Stimulated activated CD8-positive, alpha-beta memory T cell treated with anti-CD3 and anti-CD28 coated beads, Interleukin-4, amount 100 ng/mL, for 1 hour (primary cell): ENCODE results near the gene SRPK2.

Experiments used
- DNase-seq, 2 donors: peaks; one replicate each; pipeline ENCODE4 v3.0.0-alpha.2; 2020; ENCODE audit warnings: low read depth in 2 of 2, low spot score in 1 of 2

The SRPK2 gene

DNA sequence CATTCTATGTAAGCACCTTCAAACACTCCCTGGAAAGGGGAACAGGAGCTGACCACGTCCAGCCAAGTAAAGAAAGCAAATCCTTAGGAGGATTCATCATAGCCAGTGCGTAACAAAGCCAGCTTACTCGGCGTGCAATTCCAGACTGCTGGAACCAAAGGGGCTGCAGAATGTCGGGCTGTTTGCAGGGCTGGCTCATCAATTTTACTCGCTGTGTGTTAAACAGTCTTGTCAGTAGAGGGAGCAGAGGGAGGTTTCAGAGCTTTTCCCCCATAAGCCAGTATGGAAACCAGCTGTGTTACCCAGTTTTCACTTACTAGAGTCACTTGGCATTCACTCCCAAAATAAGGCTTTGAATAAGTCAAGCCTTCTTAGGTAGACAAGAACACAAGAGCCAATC, 247.7 kb downstream of the SRPK2 start:
- no peak for DNase-seq

DNA sequence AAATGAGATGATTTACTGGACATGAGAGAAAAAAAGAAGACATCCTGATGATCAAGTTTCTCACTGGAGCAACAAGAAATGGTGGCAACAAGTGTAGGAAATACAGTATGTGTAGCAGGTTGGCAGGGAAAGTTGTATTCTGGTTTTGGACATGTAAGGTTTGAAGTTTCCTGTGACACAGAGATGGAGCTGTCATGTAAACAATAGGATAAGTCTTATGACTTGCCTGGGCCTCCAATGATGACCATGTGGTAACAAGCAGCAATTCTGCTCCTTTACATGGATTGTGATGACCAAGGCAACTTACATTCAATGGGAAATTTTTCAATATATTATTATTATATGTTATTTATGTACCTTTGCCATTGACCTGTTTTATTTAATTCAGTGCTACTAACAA, 249.3 kb downstream of the SRPK2 start:
- DNase-seq = no peak

DNA sequence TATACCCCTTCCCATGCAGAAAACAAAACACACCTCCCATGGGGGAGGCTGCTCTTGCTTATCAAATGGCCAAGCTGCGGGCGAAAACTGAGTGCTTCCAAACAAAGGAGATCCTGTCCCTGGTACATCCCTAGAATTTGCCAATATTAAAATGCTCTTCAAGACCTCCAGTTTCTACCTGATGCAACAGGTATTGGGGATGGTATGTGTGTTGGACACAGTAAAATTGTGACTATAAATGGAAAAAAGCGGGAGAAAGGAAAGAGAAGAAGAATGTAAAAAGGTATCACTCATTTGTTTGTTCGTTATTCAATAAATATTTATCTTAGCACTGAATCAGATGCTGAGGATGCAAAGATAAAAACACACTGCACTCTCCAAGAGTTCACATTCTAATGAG, 250.8 kb downstream of the SRPK2 start:
- DNase-seq = no peak

DNA sequence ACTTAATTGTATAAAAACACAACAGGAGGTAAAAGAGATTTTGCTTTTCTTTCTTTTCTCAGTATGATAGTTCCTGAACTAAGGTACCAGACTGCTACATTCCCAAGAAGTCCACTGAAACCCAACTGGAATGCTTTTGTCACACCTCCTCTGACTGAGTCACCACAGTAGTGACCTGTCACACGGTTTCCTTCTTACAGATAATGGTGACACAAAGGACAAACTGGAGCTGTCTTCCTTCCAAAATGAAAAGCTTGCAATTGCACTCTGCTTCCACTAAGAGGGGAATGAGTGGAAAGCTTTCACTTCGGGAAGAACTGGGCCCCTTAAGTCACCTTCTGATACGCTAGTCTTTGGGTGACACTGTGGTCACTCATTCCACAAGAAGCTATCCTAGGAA, 252.5 kb downstream of the SRPK2 start:
- no peak for DNase-seq

DNA sequence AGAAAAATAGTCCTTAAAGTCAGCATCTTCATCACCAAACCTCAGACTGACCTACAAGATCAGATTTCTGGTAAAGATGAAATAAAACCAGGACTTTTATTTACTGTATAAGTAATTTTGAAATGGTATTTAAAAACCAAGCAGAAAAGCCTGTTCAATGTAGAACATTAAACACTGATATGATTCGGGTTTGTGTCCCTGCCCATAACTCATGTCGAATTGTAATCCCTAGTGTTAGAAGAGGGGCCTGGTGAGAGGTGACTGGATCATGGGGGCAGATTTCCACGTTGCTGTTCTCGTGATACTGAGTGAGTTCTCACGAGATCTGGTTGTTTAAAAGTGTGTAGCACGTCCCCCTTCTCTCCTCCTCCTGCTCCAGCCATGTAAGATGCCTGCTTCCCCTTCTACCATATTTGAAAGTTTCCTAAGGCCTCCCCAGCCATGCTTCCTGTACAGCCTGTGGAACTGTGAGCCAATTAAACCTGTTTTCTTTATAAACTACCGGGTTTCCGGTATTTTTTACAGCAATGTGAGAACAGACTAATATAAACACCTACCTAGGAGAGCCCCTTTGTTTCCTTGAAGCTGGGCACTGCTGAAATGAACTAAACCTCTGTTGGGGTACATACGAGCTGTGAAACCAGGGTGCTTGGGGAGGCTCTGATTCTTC, 254.6 kb downstream of the SRPK2 start:
- no peak for DNase-seq

DNA sequence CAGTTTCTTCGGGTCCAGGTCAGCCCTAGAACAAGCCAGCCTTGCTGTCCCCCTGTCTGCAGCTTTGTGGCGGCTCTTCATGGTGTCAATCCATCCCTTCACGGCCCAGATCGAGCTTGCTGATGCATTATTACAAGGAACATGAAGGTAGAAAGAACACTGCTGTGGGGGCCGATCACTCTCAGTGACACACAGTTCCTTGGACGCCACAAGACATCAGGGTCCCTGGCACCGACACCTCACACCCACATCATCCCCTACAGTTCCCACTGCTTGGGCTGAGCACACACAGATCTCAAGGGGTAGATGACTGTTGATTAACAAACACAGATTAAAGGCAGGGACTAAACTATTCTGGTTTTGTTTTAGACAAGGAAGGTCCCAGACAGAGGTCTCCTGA, 255.4 kb downstream of the SRPK2 start:
- no peak for DNase-seq

DNA sequence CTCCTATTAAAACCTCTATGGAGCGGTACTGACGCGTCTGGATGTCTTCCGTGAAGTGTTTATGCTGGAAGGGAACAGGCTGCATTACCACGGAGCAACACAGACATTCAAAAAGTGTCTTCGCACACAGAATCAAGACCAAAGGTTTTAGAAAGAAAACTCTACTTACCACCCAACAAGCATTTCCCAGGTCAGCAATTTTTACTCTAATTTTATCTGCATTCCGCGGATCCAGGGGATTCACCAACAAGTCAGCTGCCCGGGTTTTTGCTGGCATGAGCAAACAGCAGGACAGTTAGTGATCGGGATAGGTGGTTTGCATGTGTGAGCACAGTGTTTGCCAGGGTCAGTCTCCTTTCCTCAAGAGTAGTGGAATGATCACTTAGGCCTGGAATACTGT, 255.9 kb downstream of the SRPK2 start:
- DNase-seq = no peak

DNA sequence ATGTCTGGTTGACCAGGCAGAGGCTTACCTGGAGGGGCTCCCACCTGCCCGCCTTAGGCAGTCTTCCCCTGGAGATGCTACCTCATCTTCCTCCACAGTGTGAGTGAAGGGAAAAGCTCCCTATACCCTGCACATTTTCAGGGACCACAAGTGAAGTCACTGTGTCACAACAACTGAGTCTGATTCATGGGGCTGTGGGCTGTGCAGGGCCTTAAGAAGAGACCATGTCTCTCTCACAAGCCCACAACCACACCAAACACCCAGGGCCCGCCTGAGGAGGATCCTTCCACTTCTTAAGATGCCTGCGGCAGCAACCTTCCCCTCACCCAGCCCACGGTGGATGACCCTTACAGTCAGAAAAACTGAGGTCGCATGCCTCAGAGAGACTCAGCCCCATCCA, 256.4 kb downstream of the SRPK2 start:
- DNase-seq = no peak

DNA sequence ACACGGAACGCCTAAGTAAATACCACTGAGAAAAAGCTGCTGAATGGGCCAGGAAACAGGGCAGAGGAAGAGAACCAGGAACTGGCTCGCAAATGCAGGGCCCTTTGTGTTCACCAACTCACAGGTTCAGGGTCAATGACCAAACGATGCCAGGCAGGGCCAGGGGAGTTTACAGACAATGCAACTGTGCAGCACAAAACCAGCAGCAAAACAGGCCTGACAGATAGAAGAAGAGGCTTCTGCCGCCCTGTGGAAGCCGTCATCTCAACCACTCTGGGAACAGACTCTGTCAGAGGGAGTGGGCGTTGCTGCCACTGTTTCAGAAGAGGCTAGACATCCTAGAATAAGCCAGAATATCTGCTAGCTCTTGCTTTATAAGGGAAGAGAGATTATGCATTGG, 256.8 kb downstream of the SRPK2 start:
- no peak for DNase-seq

DNA sequence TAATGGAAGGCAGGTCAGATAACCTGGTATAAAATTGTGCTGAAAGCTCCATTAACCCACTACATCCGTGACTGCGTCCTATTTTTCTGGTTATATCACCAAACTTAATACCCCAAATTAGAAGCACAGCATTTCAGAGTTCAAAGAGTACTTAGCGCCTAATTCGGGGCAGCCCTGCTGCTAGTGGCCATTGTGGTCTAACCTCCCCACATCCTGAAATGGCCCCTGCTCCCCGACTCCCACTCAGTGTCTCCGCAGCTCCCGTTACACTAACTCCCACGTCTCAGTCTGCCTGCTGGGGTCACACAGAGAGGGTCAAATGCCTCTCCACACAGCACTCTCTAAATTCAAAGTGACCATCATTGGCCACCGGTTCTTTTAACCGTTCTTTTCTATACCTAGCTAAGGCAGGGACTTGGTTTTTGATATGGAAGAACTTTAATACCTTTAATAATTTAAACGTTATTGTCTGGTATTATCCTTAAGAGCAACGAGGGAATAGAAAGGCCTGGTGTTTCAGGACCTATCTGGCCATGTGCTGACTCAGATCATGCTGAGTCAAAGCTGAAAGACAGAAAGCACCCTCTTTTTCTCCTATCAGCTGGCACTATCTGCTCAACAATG, 257.6 kb downstream of the SRPK2 start:
- no peak for DNase-seq

DNA sequence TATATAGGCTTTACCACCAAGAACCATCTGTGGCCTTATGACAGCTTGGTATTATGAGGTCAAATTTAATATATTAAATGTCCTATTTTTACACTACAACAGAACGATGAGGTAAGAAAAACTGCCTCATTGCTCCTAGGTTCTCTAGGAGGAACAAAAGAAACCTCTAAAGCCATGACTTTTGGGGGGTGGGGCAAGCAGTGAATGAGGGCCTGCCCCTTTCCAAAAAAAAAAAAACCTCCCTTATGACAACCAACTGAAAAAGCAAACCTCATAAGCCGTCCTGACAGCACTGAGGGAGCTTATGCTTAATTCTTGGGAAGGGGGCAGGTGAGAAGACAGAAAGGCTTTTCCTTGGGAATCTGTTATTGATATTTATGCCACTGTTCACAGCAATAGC, 258.1 kb downstream of the SRPK2 start:
- no peak for DNase-seq

DNA sequence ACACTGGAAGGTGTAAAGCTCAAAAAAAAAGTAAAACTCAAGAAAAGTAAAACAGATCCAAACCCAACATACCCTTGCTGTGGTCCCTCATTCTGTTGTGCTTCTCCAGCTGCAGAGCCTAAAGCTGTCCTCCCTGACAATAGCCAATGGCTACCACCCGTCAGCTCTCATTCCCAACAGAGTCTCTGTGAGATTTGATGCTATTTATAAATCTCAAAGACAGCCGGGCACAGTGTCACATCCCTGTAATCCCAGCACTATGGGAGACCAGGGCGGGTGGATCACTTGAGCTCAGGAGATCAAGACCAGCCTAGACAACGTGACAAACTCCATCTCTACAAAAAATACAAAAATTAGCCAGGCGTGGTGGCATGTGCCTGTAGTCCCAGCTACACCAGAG, 258.7 kb downstream of the SRPK2 start:
- DNase-seq = no peak

DNA sequence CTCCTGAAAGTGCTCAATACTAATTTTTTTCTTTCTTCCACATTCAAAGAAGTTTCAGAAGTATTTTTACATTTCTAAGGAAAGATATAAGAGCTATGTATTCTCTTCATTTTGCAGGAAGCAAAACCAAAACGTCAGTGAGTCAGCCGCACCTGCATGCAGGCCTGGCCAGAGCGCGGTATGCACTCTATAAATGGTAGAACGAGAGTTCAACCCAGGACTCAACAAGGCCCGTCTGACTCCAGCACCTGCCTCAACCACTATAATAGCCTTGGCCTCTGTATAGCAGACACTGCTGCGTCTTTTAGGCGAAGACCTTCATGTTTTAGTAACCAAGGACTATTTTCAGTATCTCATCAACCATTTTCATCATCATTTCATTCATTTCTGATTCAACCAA, 261.5 kb downstream of the SRPK2 start:
- DNase-seq = no peak

DNA sequence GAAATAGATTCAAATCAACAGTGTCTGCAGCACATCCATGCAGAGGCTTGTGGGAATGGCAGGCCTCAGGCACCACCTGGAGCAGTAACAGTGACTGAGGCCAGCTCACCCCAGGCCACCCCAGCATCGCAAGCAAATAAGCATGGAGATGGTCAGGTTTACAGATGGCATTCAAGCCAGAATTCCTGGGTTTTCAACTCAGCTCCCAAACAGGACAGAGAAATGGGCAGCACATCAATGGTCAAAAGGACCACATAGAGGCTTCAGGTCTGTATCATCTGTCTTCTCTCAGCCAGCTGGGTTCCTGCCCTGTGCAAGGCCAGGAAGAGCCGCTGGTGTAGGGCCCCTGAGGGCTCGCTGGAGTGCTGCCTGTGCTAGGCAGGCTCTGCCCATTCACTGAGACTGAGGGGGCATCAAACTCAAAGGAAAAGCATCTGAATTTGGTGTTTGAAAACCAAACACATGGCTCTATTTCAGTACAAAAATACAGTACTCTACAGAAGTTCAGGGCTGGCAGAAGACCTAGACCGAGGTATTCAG, 262.2 kb downstream of the SRPK2 start:
- no peak for DNase-seq

DNA sequence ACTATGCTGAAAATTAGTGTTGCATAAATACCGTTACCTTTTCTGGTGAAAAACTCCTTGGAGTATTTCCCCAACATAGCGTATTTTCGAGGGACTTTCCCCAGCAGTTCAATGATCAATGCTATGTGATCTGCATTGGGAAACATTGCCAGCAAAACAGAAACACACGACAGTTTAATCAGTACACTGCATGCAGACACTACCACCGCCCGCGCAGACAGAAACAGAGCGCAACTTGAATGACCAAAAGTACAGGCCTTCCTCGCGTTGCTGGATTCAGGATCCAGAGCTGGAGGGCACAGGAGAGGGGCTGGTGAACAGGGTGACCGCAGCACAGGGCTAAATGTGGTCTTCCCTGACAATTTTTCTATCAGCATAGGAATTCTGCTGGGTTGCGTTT, 263.0 kb downstream of the SRPK2 start:
- no peak for DNase-seq

DNA sequence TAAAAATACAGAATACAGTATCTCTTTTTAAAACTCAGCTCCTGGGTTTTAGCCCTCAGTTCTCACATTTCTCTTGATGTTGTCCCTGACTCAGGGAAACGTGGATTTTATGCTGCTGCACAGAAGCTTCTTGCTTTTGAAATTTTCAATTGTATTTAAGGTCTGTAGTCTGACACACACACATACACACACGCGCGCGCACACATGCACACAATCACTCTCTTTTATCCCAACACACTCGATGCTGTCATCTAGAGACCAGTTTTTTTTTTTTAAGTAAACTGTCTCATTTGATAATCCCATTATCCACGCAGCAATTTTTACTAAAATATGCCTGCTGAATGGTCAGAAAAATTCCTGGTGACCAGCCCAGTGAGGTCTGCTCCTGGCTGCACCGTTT, 266.1 kb downstream of the SRPK2 start:
- DNase-seq = no peak

DNA sequence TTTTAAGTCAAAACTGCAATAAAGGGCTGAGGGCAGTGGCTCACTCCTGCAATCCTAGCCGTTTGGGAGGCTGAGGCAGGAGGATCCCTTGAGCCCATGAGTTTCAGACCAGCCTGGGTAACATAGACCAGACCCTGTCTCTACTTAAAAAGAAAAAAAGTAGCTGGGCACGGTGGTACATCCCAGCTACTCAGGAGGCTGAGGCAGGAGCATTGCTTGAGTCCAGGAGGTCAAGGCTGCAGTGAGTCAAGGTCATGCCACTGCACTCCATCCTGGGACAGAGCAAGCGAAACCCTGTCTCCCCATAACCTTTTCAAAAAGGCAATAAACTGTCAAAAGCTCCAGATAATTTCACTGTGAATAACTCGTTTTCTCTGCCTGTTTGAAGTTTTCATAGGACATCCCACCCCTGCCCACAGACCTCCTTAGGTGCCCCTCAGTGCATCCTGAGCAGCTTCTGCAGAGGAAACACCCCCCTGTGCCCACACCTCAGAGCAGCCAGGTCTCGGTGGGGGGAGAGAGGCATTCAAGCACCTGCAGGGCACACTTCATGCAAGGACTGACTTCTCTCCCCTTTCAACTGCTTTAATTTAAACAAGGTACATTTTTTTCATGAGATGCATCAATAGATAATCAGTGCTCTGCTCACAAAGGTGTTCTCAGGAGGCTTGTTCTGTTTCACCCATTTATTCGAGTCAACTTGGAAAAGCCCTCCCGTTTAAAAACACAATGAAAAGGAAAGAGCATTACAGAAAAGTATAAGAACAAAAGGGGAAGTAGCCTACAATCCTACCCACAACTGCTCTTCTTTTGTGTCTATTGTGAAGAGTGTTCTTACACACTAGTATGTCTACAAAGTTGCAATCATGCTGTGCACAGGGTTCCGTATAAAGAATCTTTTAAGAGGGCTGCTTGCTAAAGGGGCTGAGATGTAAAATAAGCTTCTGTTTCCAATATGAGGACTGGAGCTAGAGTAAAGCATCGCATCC, 269.8 kb downstream of the SRPK2 start:
- no peak for DNase-seq

DNA sequence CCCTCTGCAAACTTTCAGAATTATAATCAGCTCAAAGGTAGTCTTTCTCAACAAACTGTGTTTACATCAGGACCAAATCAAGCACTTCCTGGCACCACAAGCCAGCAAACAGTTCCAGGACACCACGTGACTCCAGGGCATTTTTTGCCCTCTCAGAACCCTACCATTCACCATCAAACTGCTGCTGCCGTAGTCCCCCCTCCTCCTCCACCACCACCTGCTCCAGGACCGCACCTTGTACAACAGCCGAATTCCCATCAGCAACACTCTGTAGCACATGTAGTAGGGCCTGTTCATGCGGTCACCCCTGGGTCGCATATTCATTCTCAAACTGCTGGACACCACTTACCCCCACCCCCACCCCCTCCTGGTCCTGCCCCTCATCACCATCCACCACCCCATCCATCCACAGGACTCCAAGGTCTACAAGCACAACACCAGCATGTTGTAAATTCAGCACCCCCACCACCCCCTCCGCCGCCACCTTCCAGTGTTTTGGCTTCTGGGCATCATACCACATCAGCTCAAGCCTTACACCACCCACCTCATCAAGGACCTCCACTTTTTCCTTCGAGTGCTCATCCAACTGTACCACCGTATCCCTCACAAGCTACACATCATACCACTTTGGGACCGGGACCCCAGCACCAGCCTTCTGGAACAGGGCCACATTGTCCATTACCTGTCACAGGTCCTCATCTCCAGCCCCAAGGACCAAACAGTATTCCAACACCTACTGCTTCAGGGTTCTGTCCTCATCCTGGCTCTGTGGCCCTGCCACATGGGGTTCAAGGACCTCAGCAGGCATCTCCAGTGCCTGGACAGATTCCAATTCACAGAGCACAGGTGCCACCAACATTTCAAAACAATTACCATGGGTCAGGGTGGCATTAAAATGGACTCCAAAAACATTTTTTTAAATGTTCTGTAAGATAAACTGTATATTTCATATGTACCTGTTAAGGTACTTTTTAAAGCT, 276.0 kb downstream of the SRPK2 start:
- DNase-seq = no peak

DNA sequence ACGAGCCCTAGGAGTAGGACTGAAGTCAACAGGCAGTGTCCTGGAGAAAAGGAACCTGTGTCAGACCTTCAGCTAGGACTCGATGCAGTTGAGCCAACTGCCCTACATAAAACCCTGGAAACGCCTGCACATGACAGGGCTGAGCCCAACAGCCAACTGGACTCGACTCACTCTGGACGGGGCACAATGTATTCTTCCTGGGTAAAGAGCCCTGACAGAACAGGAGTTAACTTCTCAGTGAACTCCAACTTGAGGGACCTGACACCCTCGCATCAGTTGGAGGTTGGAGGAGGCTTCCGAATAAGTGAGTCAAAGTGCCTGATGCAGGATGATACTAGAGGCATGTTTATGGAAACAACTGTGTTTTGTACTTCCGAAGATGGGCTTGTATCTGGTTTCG, 281.3 kb downstream of the SRPK2 start:
- DNase-seq = no peak

DNA sequence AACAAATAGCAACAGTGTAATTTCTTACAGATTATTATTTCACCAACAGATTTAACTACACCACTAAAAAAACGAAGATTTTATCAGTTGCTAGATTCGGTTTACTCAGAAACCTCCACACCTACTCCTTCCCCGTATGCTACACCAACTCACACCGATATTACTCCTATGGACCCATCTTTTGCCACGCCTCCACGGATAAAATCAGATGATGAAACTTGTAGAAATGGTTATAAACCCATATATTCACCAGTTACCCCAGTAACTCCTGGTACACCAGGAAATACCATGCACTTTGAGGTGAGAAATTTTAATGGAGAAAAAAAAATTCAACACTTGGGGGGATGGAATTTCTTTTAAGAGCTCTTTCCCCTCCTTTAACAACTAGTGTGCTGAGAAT, 282.2 kb downstream of the SRPK2 start:
- DNase-seq = no peak

DNA sequence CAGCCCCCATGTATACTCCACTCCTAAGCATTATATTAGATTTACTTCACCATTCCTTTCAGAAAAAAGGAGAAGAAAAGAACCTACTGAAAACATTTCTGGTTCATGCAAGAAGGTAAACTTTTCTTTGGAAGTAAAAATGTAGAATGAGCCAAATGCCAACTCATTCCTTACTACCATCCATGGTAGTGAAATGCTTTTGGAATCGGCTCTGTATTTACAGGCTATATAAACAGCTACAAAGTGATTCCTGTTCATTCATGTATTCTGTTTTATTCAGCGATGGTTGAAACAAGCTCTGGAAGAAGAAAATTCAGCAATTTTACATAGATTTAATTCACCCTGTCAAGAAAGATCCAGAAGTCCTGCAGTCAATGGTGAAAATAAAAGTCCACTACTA, 283.1 kb downstream of the SRPK2 start:
- no peak for DNase-seq
